Amygdala (tissue), 56 donors: ENCODE measurements around the gene ART1.
A peak's percentile ranks its signal among the peaks of the same experiment; 100 is the strongest.
"Not testable (repeated sequence)": the region's sequence is repeated elsewhere in the genome, so short reads cannot be mapped to it uniquely, and the experiment has no call there.

Source experiments
- DNase-seq, 56 donors: peaks; one replicate each; lab custom pipeline; 2025; lab: John Stamatoyannopoulos, UW

ART1 gene

GRCh38 chr11:3644817-3645235 is at the start of gene ART1:
Gene ART1 (plus strand): TSS chr11:3645128. CDS start chr11:3659214, 14,086 bp downstream.
- no peak for DNase-seq

- DNase-seq, result not testable (repeated sequence)
These were observed 47.2 kb upstream of the ART1 start for GRCh38 chr11:3597743-3598142.

GRCh38 chr11:3600201-3600600 is 44.7 kb upstream of the ART1 start:
- DNase-seq, result not testable (repeated sequence)

GRCh38 chr11:3604167-3604566 is 40.8 kb upstream of the ART1 start:
- no peak for DNase-seq

GRCh38 chr11:3605283-3605662 is 39.7 kb upstream of the ART1 start:
- no peak for DNase-seq

GRCh38 chr11:3605771-3606203 is 39.1 kb upstream of the ART1 start:
- no peak for DNase-seq

- no peak for DNase-seq
These were observed 35.3 kb upstream of the ART1 start for GRCh38 chr11:3609416-3610265.

GRCh38 chr11:3610846-3611245 is 34.1 kb upstream of the ART1 start:
- DNase-seq, result no peak

GRCh38 chr11:3611976-3612678 is 32.8 kb upstream of the ART1 start:
- no peak for DNase-seq

- no peak for DNase-seq
These were observed 30.8 kb upstream of the ART1 start for GRCh38 chr11:3613998-3614741.

GRCh38 chr11:3614742-3615171 is 30.2 kb upstream of the ART1 start:
- peak in 2 of 56 donors; percentile 3 to 6 for DNase-seq

- no peak for DNase-seq
These were observed 28.9 kb upstream of the ART1 start for GRCh38 chr11:3615998-3616397.

- no peak for DNase-seq
These were observed 28.0 kb upstream of the ART1 start for GRCh38 chr11:3616721-3617460.

GRCh38 chr11:3617990-3618389 is 26.9 kb upstream of the ART1 start:
- DNase-seq, result no peak

- DNase-seq, result no peak
These were observed 22.4 kb upstream of the ART1 start for GRCh38 chr11:3622521-3622920.

GRCh38 chr11:3623121-3623520 is 21.8 kb upstream of the ART1 start:
- DNase-seq, result no peak

GRCh38 chr11:3623767-3624458 is 21.0 kb upstream of the ART1 start:
- DNase-seq, result no peak

- DNase-seq, result peak in 14 of 56 donors; percentile 3 to 52 (median 23)
These were observed 18.5 kb upstream of the ART1 start for GRCh38 chr11:3626250-3626960.

- no peak for DNase-seq
These were observed 17.6 kb upstream of the ART1 start for GRCh38 chr11:3627291-3627690.
